NCI-H446 treated with DMSO at 0.1 percent for 48 hours (cell line): Measurements from ENCODE around the gene PRKD1.
"Not testable (repeated sequence)": the region's sequence is repeated elsewhere in the genome, so short reads cannot be mapped to it uniquely, and the experiment has no call there.

Experiments used
- DNase-seq: peaks from one replicate; lab custom pipeline; 2025; lab: John Stamatoyannopoulos, UW

The PRKD1 gene

DNA sequence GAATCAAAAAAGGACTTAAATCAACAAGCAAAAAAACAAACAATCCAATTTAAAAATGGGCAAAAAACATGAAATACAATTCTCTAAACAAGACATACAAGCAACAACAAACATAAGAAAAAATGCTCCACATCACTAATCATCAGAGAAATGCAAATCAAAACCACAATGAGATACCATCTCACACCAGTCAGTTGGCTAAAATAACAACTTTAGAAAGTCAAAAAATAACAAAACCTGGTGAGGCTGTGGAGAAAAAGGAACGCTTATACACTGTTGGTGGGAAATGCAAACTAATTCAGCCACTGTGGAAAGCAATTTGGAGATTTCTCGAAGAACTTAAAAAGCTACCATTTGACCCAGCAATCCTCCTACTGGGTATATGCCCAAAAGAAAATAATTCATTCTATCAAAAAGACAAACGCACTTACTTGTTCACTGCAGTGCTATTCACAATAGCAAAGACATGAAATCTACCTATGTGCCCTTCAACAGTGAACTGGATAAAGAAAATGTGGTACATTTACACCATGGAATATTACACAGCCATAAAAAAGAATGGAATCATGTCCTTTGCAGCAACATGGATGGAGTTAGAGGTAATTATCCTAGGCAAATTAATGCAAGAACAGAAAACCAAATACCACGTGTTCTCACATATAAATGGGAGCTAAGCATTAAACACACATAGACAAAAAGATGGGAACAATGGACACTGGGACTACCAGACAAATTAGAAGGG is 26.9 kb downstream of the PRKD1 start:
- DNase-seq = no peak

GRCh38 chr14:29898470-29898869 is 29.2 kb downstream of the PRKD1 start:
- peak; percentile 35 for DNase-seq

- DNase-seq = no peak
These were observed 30.5 kb downstream of the PRKD1 start for GRCh38 chr14:29897181-29897580.

DNA sequence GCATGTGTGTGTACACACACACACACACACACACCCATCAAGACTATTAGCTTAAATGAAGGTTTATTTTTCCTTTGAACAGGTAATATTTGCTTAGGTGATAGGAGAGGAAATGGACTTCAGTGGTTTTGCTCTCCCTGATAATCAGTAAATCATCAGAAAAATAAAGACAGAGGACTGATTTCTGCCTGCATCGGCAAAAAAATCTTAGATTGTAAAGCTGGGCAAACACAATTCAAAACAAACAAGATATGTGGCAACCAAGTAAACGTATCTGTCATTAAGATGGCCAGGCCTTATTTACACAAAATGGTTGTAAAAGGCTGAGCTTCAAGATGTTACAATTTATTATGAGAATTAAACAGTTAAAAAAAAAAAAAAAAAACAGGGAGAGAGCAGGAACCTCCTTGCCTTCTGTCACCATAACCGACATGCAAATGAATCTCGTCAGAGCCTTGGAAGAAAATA is 31.3 kb downstream of the PRKD1 start:
- DNase-seq = peak; percentile 66

- no peak for DNase-seq
These were observed 32.0 kb downstream of the PRKD1 start for GRCh38 chr14:29895591-29896083.

- DNase-seq = no peak
These were observed 33.7 kb downstream of the PRKD1 start for GRCh38 chr14:29893989-29894388.

DNA sequence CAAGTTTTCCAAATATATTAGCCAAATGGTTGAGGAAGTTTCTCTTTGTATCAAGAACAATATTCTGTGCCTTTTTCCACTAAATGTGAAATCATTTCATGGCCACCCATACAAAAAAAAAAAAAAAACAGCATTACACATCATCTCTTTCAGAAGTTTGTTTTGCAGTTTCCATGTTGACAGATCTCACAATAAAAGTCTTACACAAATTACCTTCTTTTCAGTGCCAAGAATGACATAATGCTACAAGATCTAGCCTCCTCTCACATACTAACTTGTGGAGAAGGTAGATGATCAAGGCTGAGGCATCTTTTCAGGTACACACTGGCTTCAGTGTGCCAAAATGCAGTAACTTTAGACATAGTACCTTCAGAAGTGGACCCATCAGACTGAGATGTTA is 35.3 kb downstream of the PRKD1 start:
- DNase-seq = peak; percentile 78

DNA sequence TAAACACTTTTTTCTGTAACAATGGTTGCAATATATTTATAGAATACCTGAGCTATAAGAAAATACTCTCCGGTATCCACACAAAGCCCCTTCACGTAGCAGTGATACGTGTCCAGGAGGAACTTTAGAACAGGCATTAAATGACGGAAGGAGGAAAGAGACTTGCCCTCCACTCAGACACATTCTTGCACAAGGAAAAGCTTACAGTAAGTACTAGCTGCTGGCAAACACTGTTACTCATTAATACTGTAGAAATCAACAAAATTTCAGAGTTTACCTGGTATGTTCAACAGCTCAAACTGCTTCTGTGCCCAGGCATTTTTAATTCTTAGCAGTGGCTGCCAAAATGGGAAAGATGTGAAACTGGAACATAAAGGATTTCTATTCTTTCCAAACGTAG is 41.7 kb downstream of the PRKD1 start:
- DNase-seq = no peak

DNA sequence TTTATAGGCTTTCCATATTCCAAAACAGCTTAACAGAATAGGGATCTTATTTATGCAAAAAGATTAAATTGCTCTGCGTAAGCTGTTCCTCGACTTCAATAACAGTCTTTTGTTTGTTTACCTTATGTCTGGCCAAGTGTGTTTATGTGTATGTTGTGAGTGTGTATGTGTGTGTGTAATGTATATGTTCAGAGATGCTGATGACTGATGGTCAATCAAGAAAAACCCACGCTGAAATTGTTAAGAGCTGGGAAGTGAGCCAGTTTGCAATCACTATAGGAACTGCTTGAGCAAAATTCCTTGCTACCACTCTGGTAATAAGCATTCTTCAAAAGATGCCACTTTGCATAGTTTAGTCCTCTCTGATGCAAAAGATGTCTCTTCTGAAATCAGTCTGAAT is 59.6 kb downstream of the PRKD1 start:
- DNase-seq = peak; percentile 46

- peak; percentile 90 for DNase-seq
These were observed 62.3 kb downstream of the PRKD1 start for GRCh38 chr14:29865299-29865698.

GRCh38 chr14:29861996-29862395 is 65.7 kb downstream of the PRKD1 start:
- no peak for DNase-seq

DNA sequence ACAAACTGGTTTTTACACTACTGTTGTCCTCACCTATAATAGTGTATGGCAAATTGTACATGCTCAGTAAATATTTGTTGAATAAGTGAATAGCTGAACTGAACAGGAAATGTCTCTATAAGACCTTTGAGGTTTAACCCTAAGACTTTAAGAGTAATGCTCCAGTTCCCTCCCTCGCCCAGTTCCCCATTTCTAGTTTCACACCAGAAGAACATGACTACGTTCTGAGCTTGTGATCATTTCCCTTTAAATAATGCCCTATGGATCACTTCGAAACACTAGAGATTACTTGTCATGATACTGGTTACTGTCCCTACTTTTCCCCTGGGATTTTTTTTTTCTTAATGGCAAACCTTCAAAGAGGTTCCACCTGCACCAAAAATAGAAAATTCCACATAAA is 69.3 kb downstream of the PRKD1 start:
- no peak for DNase-seq

- DNase-seq = no peak
These were observed 70.1 kb downstream of the PRKD1 start for GRCh38 chr14:29857551-29857950.

GRCh38 chr14:29856516-29856915 is 71.1 kb downstream of the PRKD1 start:
- no peak for DNase-seq

- DNase-seq = not testable (repeated sequence)
These were observed 74.0 kb downstream of the PRKD1 start for GRCh38 chr14:29853691-29854090.

DNA sequence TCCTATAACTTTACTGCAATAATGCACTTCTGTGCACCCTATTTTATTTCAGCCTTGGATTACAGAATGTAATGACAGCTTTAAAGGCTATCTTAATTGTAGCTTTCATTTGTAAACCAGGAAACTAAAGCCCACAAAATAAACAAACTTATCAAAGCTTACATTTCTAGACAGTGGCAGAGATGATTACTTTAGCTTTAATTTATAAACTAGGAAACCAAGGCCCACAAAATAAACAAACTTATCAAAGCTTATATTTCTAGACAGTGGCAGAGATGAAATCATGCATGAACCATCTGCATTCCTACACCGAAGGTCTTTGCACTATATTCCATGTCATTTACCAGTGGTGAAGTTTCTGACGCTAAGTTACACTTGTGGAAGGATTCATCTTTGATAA is 74.4 kb downstream of the PRKD1 start:
- no peak for DNase-seq

DNA sequence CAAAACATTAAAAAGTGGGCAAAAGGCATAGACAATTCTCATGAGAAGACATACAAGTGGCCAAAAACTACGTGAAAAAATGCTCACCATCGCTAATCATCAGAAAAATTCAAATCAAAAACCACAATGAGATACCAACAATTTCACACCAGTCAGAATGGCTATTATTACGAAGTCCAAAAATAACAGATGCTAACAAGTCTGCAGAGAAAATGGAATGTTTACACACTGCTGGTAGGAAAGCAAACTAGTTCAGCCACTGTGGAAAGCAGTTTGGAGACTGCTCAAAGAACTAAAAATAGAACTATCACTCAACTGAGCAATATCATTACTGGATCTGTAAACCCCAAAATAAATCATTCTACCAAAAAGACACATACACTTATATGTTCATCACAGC is 76.2 kb downstream of the PRKD1 start:
- peak; percentile 68 for DNase-seq

GRCh38 chr14:29847056-29847380 is 80.6 kb downstream of the PRKD1 start:
- no peak for DNase-seq

DNA sequence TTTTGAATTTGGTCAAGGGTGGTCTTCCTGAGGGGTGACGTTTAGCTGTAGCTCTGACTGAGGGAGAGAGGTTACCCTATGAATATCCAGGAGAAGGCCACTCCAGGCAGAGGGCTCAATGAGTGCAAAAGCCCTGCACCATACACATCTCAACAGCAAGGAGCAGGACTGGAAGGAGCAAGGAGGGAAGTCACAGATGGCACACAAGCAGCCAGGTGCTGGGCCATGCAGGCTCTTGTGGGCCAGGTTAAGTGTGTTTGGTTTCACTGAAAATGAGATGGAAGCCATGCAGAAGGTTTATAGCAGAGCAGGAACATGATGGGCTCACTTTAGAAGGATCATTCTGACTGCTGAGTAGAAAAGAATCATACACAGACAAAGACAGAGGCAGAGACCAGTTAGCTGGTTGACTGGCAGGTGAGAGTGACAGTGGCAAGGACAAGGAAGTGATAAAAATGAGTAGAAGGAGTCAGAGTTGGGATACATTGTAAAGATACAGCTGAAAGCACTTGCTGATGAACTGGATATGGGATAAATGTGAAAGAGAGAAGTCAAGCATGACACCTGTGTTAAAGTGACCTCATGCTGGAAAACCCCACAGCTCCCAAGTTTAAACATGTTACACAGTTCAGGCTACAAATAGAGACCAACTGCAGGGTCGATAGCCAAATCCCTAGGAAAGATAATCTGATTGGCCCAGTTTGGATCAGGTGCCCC is 81.2 kb downstream of the PRKD1 start:
- DNase-seq = no peak

GRCh38 chr14:29843981-29844380 is 83.7 kb downstream of the PRKD1 start:
- no peak for DNase-seq

DNA sequence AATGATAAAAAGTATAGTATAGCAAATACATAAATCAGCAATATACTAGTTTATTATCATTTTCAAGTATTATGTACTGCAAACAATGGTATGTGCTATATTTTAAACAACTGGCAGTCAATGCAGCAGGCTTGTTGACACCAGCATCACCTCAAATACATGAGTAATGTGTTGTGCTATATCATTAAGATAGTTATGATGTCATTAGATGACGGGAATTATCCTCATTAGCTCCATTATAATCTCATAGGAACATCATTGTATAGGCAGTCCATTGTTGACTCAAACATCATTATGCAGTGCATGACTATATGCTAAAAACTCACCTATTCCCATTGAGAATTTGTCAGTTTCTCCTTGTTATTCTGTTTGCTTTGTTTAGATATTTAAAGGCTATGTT is 85.4 kb downstream of the PRKD1 start:
- DNase-seq = no peak

GRCh38 chr14:29840369-29840892 is 87.2 kb downstream of the PRKD1 start:
- not testable (repeated sequence) for DNase-seq

DNA sequence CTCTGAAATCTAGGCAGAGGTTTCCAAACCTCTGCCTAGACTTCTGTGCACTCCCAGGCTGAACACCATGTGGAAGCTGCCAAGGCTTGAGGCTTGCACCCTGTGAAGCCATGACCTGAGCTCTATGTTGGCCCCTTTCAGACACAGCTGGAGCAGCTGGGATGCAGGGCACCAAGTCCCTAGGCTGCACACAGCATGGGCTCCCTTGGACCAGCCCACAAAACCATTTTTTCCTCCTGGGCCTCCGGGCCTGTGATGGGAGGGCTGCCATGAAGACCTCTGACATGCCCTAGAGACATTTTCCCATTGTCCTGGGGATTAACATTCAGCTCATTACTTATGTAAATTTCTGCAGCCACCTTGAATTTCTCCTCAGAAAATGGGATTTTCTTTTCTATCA is 88.0 kb downstream of the PRKD1 start:
- DNase-seq = not testable (repeated sequence)
